Psoas muscle (tissue), 8 donors: ENCODE data around the gene ZBTB7C. TPM values are rescaled to one million over a fixed set of nuclear protein-coding genes. Genes with fewer than 3 reads are reported as not detected.

Experiments used
- ATAC-seq, 4 donors: fragments of 200-7000 bp; cut with Tn5 transposase; one replicate each; pipeline ENCODE4 v1.9.1; 2020; ENCODE audit warnings: moderate library complexity in 3 of 4, mild to moderate bottlenecking in 2 of 4
- DNase-seq, 2 donors: peaks; one replicate each; pipeline ENCODE4 v3.0.0-alpha.2; 2020
- H3K27ac ChIP-seq: fragments of 200-600 bp; one replicate; pipeline ENCODE4 v1.8.0; 2022
- H3K27me3 ChIP-seq, 3 donors: fragments of 200-600 bp in 1 of 3; one replicate each; pipeline versions ENCODE4 v1.6.1 to v1.8.0; 2013 to 2022; ENCODE audit warnings: low read length in 2 of 3, mild to moderate bottlenecking in 2 of 3, moderate library complexity in 1 of 3; ENCODE audit not compliant: insufficient read depth in 3 of 3
- H3K36me3 ChIP-seq, 2 donors: fragments of 200-600 bp in 1 of 2; one replicate each; pipeline versions ENCODE4 v1.6.1 to v1.8.0; 2013 to 2022; ENCODE audit warnings: low read depth in 1 of 2, mild to moderate bottlenecking in 1 of 2, moderate library complexity in 1 of 2; ENCODE audit not compliant: insufficient read depth in 1 of 2
- H3K4me1 ChIP-seq: fragments of 200-600 bp; one replicate; pipeline ENCODE4 v1.8.0; 2022
- H3K4me3 ChIP-seq: fragments of 200-600 bp; one replicate; pipeline ENCODE4 v1.8.0; 2022; ENCODE audit warnings: mild to moderate bottlenecking
- H3K9me3 ChIP-seq: fragments of 200-600 bp; one replicate; pipeline ENCODE4 v1.8.0; 2022
- CTCF ChIP-seq: fragments of 200-600 bp; IDR thresholded peaks from one replicate; pipeline ENCODE4 v1.8.0; 2022; ENCODE audit warnings: antibody characterized with exemption
- WGBS, 3 donors: extraction: QIAGEN DNeasy Blood & Tissue Kit; methylation state at CpG; one replicate each; pipeline versions ENCODE4 v1.1.6 to v1.1.7; 2013; 5-methylcytosine and 5-hydroxymethylcytosine counted together
- intact Hi-C, 2 donors: fragments of 100-400 bp; cut with DNase I; formaldehyde crosslinking; loops; one replicate each; pipeline versions ENCODE4 v1.11.0 to v1.14.2; 2022
- polyA plus RNA-seq, 3 donors: library from polyadenylated mRNA; stranded (reverse); fragments of 200-250 nt; gene quantifications; one replicate each; pipeline ENCODE4 v1.2.3, GENCODE V29; 2013
- total RNA-seq, 4 donors: library from RNA; stranded (reverse); fragmentation: NEBNext Ultra II Directional in 2 of 4; extraction: Animal tissue kit (Norgen Biotek cat#: 25700) in 2 of 4; gene quantifications; one replicate each; pipeline versions ENCODE4 v1.2.1 to v1.2.4, GENCODE V29; 2021 to 2023
- donor health status: healthy with polysubstance abuse.
- donor health status: DM: no; HTN: no; CAD: no; lungs with moderate emphysema.
- donor health status: Bipolar disorder and iron deficiency.
- donor health status: healthy.
- donor health status: DM: yes; HTN: yes; CAD: no.
- donor health status: DM: no; HTN: no; CAD: no.
- donor health status: DM: no; HTN: no; CAD: no.
- donor health status: DM: yes; HTN: yes; CAD: no.

The ZBTB7C gene
- total and polyA plus RNA-seq, 7 donors = 0.34 to 2.9 (median 0.78) TPM

DNA sequence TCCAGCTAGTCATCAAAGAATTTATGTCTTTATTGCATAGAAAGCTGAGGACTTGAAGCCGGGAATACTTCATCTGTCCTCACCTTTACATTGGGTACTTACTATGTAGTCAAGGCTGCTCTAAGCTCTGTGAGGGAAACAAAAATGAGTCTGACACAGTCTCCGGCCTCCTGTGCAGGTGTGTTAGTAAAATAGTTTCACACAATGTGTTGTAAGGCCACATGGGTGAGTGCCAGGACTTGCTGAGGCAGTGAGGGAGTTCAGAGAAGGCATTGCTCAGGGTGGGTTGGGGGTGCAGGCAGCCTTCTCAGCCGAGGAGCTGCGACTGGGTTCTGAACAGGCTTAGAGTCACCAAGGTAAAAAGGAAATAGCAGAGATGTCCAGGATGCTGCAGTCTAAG is 424.2 kb downstream of the ZBTB7C start:
- intact Hi-C loops = no loop called here
- ATAC-seq = no peak

GRCh38 chr18:47983946-47984345 is 425.2 kb downstream of the ZBTB7C start:
- 77 to 85% (median 84%) methylated on average over 6 of the region's 6 CpGs for WGBS, 3 donors
- no peaks in the 10 kb centered on the region for H3K36me3 ChIP-seq
- no peaks in the 10 kb centered on the region for H3K9me3 ChIP-seq
- H3K27me3 ChIP-seq = no peaks in the 10 kb centered on the region
- intact Hi-C loops = no loop called here
- H3K27ac ChIP-seq = no peak overlapping the region
- no peaks in the 10 kb centered on the region for H3K4me1 ChIP-seq
- no peak overlapping the region for H3K4me3 ChIP-seq
- no peak for TF ChIP-seq CTCF
- no peak for ATAC-seq
- DNase-seq = no peak

More for the DNA sequence above, 424.2 kb downstream of the ZBTB7C start:
- no peak overlapping the region for H3K4me3 ChIP-seq
- TF ChIP-seq CTCF = no peak
- H3K9me3 ChIP-seq = no peaks in the 10 kb centered on the region
- H3K4me1 ChIP-seq = no peaks in the 10 kb centered on the region
- DNase-seq = no peak
- no peaks in the 10 kb centered on the region for H3K36me3 ChIP-seq
- WGBS, 3 donors = 79 to 91% (median 85%) methylated on average over 4 of the region's 4 CpGs
- H3K27me3 ChIP-seq = no peaks in the 10 kb centered on the region
- no peak overlapping the region for H3K27ac ChIP-seq

DNA sequence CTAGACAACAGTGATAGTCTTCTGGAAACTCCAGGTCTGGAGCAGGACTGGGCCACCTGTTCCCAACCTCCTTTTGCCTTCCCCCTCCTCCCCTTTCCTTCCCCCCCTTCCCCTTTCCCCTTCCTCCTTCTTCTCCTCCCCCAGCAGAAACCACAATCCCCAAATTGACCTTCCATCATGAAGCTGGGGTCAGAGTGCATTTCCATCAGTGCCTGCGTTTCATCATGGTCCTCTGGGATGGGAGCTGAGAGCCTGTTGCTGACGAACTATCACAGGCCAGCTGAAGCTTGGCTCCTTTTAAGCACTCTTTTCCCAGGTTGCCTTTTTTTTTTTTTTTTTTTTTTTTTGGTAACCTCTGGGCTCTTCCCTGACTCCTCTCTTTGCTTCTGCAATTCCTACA is 426.1 kb downstream of the ZBTB7C start:
- no peak overlapping the region for H3K27ac ChIP-seq
- no peaks in the 10 kb centered on the region for H3K27me3 ChIP-seq
- no peak overlapping the region for H3K4me3 ChIP-seq
- ATAC-seq = no peak
- no peaks in the 10 kb centered on the region for H3K36me3 ChIP-seq
- intact Hi-C loops = no loop called here
- TF ChIP-seq CTCF = no peak
- no peaks in the 10 kb centered on the region for H3K9me3 ChIP-seq
- no peaks in the 10 kb centered on the region for H3K4me1 ChIP-seq
- no peak for DNase-seq
- WGBS, 3 donors = 78 to 86% (median 85%) methylated on average over 2 of the region's 2 CpGs

- Histone ChIP-seq H3K36me3 (no peaks in the 10 kb centered on the region), H3K27ac (no peak overlapping the region), H3K4me3 (no peak overlapping the region), H3K9me3 (no peaks in the 10 kb centered on the region), H3K27me3 (no peaks in the 10 kb centered on the region), H3K4me1 (no peaks in the 10 kb centered on the region)
- intact Hi-C loops = no loop called here
- WGBS, 3 donors = 92 to 98% (median 98%) methylated on average over 4 of the region's 4 CpGs
- ATAC-seq (no peak), DNase-seq (no peak)
- TF ChIP-seq CTCF = no peak
These were observed 427.4 kb downstream of the ZBTB7C start for GRCh38 chr18:47981830-47982229.

- H3K27me3 ChIP-seq = no peaks in the 10 kb centered on the region
- H3K4me3 ChIP-seq = no peak overlapping the region
- WGBS, 3 donors = 81 to 84% (median 82%) methylated on average over 3 of the region's 3 CpGs
- ATAC-seq (no peak), DNase-seq (no peak)
- no peaks in the 10 kb centered on the region for H3K36me3 ChIP-seq
- TF ChIP-seq CTCF = no peak
- intact Hi-C loops = no loop called here
- H3K27ac ChIP-seq = no peak overlapping the region
- no peaks in the 10 kb centered on the region for H3K9me3 ChIP-seq
- H3K4me1 ChIP-seq = no peaks in the 10 kb centered on the region
These were observed 427.9 kb downstream of the ZBTB7C start for GRCh38 chr18:47981320-47981719.
